HL-60 (cell line): Measurements from ENCODE around the gene EME2.

Source experiments
- DNase-seq, 2 experiments: peaks; one replicate each; pipeline ENCODE4 v3.0.0-alpha.2; 2010 to 2020; ENCODE audit warnings: low read depth in 1 of 2, low spot score in 1 of 2
- H3K27ac ChIP-seq: fragments of 250-450 bp; sonication (Bioruptor Pico); replicated peaks from 2 replicates; pipeline ENCODE4 v1.5.1; 2020; ENCODE audit warnings: mild to moderate bottlenecking, moderate library complexity
- H3K27me3 ChIP-seq: fragments of 250-450 bp; sonication (Bioruptor Pico); 2 replicates; pipeline ENCODE4 v1.5.1; 2021; ENCODE audit warnings: mild to moderate bottlenecking, moderate library complexity; ENCODE audit not compliant: insufficient read depth, poor library complexity, severe bottlenecking
- H3K4me3 ChIP-seq: replicated peaks from 2 replicates; pipeline ENCODE4 v1.5.1; 2011; ENCODE audit warnings: mild to moderate bottlenecking, control low read depth, low read length; ENCODE audit not compliant: insufficient read depth
- CTCF ChIP-seq: IDR thresholded peaks from one replicate; pipeline ENCODE4 v1.5.1; 2011; ENCODE audit warnings: low read length, control low read depth, inconsistent platforms; ENCODE audit not compliant: insufficient read depth
- GABPA ChIP-seq: IDR thresholded peaks from 2 replicates; pipeline ENCODE4 v1.6.1; 2012; ENCODE audit warnings: low read depth
- POLR2AphosphoS5 ChIP-seq: IDR thresholded peaks from 2 replicates; pipeline ENCODE4 v1.6.1; 2012; ENCODE audit warnings: low read depth
- REST ChIP-seq: IDR thresholded peaks from 2 replicates; pipeline ENCODE4 v1.6.1; 2012; ENCODE audit warnings: low read depth; ENCODE audit not compliant: insufficient replicate concordance
- SPI1 ChIP-seq: IDR thresholded peaks from 2 replicates; pipeline ENCODE4 v1.6.1; 2012; ENCODE audit warnings: low read depth, mild to moderate bottlenecking, borderline replicate concordance

EME2 gene

GRCh38 chr16:1809281-1809801 lies 36.7 kb downstream of the EME2 start:
- H3K27me3 ChIP-seq = no peaks in the 10 kb centered on the region
- H3K4me3 ChIP-seq = no peak overlapping the region
- no peak for TF ChIP-seq REST
- no peak for TF ChIP-seq GABPA
- no peak for TF ChIP-seq POLR2AphosphoS5
- TF ChIP-seq CTCF = no peak
- TF ChIP-seq SPI1 = no peak
- no peak overlapping the region for H3K27ac ChIP-seq
- DNase-seq = no peak

- Histone ChIP-seq H3K27me3 (no peaks in the 10 kb centered on the region), H3K4me3 (no peak overlapping the region), H3K27ac (no peak overlapping the region)
- TF ChIP-seq POLR2AphosphoS5 (no peak), SPI1 (no peak), GABPA (no peak), REST (no peak), CTCF (no peak)
- no peak for DNase-seq
These were observed 37.5 kb downstream of the EME2 start for GRCh38 chr16:1810106-1810505.

- Histone ChIP-seq H3K27me3 (no peaks in the 10 kb centered on the region), H3K4me3 (no peak overlapping the region)
- TF ChIP-seq CTCF (no peak), POLR2AphosphoS5 (no peak), REST (no peak), GABPA (no peak), SPI1 (no peak)
These were observed 37.9 kb downstream of the EME2 start for GRCh38 chr16:1810536-1810935.

More at GRCh38 chr16:1810536-1810935, 37.9 kb downstream of the EME2 start:
- no peak overlapping the region for H3K27ac ChIP-seq
- no peak for DNase-seq
